Omental fat pad (tissue), 4 donors: ENCODE measurements around the gene PWP2. TPM values are rescaled to one million over a fixed set of nuclear protein-coding genes. Genes with fewer than 3 reads are reported as not detected.
"Not testable (repeated sequence)": the region's sequence is repeated elsewhere in the genome, so short reads cannot be mapped to it uniquely, and the experiment has no call there.

ENCODE experiments used
- ATAC-seq: fragments of 150-250 bp; one replicate; pipeline ENCODE4 v1.9.1; 2016; ENCODE audit warnings: mild to moderate bottlenecking, moderate library complexity; ENCODE audit not compliant: low FRiP score
- DNase-seq: peaks from one replicate; pipeline ENCODE4 v3.0.0-alpha.2; 2019; ENCODE audit warnings: low spot score
- total RNA-seq, 4 donors: library from RNA; depleted of rRNA; stranded (reverse); fragments of >200 nt; gene quantifications; one replicate each; pipeline ENCODE4 v1.1.0, GENCODE V29; 2016

The PWP2 gene
- total RNA-seq, 4 donors from 2014 or later = 5.3 to 17.2 (median 11.3) TPM

- not testable (repeated sequence) for ATAC-seq, DNase-seq
These were observed 43.1 kb downstream of the PWP2 start for GRCh38 chr21:44150255-44150654.

DNA sequence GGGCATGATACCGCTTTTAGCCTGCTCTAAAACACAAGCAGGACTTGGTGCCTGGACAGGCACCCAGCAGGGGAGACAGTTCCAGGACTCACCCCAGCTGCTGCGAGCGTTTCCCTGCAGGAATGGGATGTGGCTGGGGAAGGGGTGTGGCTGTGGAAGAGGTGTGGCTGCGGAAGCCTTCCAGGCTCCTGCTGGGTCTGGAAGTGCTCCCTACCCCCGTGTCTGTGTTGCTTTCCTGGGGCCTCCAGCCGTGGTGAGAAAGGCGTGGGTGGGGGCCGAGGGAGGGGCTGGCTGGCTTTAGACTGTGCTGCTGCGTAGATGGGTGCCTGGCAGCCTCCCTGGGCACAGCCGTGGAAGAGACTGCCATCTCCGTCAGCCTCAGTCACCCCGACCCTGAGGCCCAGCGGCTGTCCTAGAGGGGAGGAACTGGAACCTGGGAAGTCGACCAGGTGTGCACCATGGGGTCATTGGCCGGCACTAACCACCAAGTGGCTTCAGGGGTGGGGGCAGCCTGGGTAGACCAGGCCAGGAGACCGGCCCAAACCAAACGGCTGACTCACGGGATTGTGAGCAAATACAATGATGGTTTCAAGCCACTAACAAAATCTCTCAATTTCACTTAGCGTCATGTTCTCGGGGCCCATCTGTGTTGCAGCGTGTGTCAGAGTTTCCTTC is 46.2 kb downstream of the PWP2 start:
- not testable (repeated sequence) for ATAC-seq, DNase-seq

- DNase-seq, ATAC-seq: not testable (repeated sequence)
These were observed 46.7 kb downstream of the PWP2 start for GRCh38 chr21:44153889-44154228.

DNA sequence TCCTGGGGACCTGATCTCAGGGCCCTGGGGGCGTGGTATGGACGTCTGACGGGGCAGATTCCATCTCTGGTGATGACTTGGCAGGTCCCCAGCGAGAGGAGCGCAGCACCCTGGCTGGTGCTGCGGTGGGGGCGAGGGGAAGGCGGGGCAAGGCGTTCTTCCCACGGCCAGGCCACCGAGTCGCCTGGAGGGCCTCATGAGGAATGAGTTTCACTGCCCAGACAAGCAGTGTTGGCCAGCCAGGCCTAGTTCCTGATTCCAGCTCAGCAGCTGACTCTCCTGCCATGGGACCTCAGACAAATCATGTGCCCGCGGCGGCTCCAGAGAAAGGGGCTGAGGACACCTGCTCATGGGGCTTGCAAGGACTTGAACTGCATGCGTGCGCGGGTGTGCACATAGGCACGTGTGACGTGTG is 47.6 kb downstream of the PWP2 start:
- DNase-seq, ATAC-seq: not testable (repeated sequence)

DNA sequence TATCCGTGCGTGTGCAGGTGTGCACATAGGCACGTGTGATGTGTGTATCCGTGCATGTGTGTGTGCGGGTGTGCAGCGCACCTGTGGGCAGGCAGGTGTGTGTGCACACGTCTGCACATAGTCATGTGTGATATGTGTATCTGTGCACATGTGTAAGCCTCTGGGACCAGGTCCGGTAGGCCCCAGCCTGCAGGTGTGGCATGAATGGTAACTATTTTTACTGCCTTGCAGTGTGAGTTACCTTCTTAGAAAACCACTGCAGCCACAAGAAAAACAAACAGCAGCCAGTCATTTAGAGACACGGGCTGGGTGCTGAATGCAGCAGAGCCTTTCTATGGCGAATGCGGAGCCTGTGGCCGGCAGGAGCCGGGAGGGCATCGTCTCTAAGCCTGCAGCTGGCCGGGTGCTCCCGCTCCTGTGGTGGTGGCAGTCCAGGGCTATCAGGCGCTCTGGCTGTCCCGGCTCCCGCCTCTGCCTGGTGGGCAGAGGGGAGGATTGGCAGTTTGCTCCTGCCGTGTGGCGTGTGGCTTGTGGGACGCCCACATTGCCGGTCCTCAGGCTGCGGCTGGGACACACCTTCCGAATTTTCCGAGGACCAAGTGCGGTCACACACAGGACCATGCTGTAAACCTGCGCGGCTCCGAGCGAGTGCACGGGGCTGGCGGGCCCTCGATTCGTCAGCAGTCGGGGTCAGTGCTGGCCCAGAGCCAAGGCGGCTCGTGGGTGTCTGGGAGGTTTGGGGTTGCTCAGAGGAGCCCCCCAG is 48.2 kb downstream of the PWP2 start:
- DNase-seq, ATAC-seq: not testable (repeated sequence)

DNA sequence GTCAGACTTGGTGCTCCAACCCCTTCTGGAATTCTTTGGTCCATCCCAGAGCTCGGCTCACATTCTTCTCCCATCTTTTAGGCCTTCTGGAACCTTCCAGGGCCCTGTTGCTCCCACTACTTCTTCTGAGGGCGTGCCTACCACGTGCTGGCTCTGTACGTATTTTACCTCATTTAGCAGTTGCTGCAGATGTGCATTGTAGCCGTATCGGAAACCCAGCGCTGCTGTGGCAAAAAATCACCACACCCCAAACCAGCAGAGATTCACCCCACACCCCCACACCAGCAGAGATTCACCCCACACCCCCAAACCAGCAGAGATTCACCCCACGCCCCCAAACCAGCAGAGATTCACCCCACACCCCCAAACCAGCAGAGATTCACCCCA is 48.8 kb downstream of the PWP2 start:
- not testable (repeated sequence) for ATAC-seq, DNase-seq

GRCh38 chr21:44157439-44158081 is 50.4 kb downstream of the PWP2 start:
- not testable (repeated sequence) for DNase-seq, ATAC-seq

DNA sequence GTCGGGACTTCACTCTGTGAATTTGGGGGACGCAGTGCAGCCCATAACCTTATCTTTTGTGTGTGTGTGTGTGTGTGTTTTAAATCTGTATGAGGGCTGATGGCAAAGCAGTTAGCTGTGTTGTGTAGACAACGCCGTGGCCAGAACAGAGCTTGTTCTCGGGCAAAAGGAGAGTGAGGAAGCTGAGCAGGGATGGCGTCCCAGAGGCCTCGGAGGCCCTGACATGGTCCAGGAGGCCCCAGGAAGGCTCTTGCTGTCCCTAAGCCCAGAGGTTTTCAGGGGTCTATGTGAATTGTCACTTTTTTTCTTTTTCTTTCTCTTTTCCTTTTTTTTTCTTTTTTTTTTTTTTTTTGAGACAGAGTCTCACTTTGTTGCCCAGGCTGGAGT is 50.9 kb downstream of the PWP2 start:
- ATAC-seq, DNase-seq: not testable (repeated sequence)

- not testable (repeated sequence) for DNase-seq, ATAC-seq
These were observed 52.4 kb downstream of the PWP2 start for GRCh38 chr21:44159349-44160297.

DNA sequence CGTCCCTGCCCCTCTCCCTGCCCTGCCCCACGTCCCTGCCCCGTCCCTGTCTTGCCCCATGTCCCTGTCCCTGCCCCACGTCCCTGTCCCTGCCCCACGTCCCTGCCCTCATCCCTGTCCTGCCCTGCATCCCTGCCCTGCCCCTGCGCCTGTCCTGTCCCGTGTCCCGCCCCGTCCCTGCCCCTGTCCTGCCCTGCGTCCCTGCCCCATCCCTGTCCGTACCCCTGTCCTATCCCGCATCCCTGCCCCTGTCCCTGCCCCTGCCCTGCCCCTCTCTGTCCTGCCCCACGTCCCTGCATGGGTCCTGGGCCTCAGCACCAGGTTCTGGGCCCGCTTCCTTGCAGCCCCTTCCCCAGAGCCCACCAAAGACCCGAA is 53.1 kb downstream of the PWP2 start:
- ATAC-seq = not testable (repeated sequence)

DNA sequence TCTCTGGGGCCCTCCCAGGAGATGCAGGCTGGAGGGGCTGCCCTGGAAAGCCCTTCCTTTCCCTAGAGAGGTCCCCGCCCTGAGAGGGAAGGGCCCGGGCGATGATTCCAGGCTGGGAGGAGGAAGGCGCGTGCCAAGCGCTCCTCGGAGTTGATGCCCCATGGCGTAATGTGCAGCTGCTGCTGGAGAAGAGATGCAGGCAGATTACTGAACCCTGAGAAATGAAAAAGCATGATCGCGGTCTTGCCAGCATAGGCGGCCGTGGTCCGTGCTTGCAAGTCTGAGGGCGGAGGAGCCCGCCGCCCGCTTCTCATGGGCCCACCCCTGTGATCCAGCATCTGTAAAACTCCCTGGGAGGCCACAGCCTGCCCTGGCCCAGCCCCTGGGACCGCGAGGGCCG is 53.6 kb downstream of the PWP2 start:
- peak; percentile 48 for ATAC-seq
- not testable (repeated sequence) for DNase-seq

More for the DNA sequence above, 53.1 kb downstream of the PWP2 start:
- DNase-seq = not testable (repeated sequence)

GRCh38 chr21:44163167-44163653 is 56.0 kb downstream of the PWP2 start:
- ATAC-seq, DNase-seq: not testable (repeated sequence)

DNA sequence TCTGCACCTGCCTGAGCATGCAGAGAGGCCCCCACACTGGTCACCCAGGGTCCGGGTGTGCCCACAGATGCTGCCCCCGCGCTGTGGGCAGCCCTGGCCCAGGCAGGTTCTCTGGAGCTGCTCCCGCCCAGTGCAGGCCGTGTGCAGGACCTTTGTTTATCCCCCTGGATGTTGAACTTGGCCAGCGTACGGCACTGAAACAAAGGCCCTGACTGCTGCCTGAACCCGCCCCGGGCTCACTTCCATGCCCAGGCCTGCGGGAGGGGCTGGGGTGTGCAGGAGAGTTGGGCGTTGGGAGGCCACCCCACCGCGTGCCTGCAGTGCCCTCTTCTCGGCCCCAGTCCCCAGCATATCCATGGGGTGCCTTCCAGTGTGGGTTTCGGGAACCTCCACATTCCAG is 58.7 kb downstream of the PWP2 start:
- ATAC-seq, DNase-seq: not testable (repeated sequence)

DNA sequence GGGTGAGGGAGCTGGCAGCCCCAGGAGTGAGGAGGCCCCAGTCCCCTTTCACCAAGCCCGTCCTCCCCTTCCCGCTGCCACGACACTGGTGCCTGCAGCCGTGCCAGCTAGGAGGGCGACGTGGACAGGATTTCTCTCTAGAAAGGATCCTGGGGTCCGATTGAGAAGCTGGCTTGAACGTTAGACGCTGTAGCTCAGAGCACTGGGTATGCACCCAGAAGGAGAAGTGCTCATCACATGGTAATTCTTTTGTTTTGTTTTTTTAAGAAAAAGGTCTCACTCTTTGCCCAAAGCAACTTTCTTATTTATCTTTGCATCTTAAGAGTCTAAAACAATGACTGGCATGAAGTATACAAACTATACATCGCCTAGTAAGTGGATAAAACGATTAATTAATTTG is 60.3 kb downstream of the PWP2 start:
- DNase-seq, ATAC-seq: not testable (repeated sequence)

GRCh38 chr21:44170326-44170725 is 63.1 kb downstream of the PWP2 start:
- ATAC-seq, DNase-seq: not testable (repeated sequence)

DNA sequence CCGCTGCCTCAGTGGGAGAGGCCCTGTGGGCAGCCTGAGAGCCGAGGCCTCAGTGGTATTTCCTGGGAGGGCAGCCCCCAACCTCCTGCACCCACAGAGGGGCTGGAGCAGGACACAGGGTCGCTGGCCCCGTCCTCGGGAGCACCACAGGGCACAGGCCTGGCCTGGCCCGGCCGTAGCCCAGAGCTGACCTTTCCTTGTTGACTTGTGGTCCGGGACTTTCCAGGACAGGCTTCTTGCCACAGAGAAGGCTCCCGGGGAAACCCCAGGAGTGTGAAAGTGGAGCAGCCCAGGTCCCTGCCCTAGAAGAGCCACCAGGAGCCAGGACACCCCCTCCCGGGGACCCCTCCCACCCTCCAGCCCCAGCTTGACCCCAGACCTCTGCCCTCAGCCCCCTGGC is 63.7 kb downstream of the PWP2 start:
- not testable (repeated sequence) for DNase-seq
- ATAC-seq = peak; percentile 27

DNA sequence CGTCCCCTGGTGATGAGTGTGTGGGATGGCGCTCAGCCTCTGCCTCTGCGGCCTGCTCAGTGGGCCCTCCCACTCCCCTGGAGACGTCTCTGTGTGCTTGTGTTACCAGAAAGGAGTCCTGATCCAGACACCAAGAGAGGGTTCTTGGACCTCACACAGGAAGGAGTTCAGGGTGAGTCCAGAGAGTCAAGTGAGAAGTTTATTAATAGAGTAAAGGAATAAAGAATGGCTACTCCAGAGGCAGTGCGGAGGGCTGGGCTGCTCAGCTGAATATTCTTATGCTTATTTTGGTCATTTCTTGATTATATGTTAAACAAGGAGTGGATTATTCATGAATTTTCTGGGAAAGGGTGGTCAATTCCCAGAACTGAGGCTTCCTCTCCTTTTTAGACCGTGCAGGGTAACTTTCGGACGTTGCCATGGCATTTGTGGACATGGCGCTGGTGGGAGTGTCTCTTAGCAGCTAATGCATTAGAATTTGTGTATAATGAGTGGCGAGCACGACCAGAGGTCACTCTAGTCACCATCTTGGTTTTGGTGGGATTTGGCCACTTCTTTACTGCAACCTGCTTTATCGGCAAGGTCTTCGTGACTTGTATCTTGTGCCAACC is 64.9 kb downstream of the PWP2 start:
- DNase-seq = not testable (repeated sequence)
- ATAC-seq = peak; percentile 29

GRCh38 chr21:44172741-44173140 is 65.5 kb downstream of the PWP2 start:
- peak; percentile 57 for ATAC-seq
- not testable (repeated sequence) for DNase-seq
